ENCODE results near the gene DPYSL3.

The DPYSL3 gene

GRCh38 chr5:147512659-147513379 is 3.0 kb upstream of the DPYSL3 start:
- no peak for DNase-seq (ENCODE audit: low spot score)

- DNase-seq (ENCODE audit: low spot score): no peak
Observed at GRCh38 chr5:147510885-147511284, 1.0 kb upstream of the DPYSL3 start.

GRCh38 chr5:147509041-147509709 is 693 bp downstream of the DPYSL3 start:
- DNase-seq (ENCODE audit: low spot score): no peak

- DNase-seq (ENCODE audit: low spot score): no peak
Observed at GRCh38 chr5:147508711-147509040, 1.2 kb downstream of the DPYSL3 start.

- no peak for DNase-seq (ENCODE audit: low spot score)
Observed at GRCh38 chr5:147507480-147508126, 2.3 kb downstream of the DPYSL3 start.

GRCh38 chr5:147504535-147504934 is 5.3 kb downstream of the DPYSL3 start:
- DNase-seq (ENCODE audit: low spot score): no peak

- DNase-seq (ENCODE audit: low spot score): no peak
Observed at GRCh38 chr5:147504011-147504410, 5.9 kb downstream of the DPYSL3 start.

- no peak for DNase-seq (ENCODE audit: low spot score)
Observed at GRCh38 chr5:147490989-147491388, 18.9 kb downstream of the DPYSL3 start.

- no peak for DNase-seq (ENCODE audit: low spot score)
Observed at GRCh38 chr5:147487031-147487750, 22.7 kb downstream of the DPYSL3 start.

GRCh38 chr5:147485814-147486213 is 24.1 kb downstream of the DPYSL3 start:
- no peak for DNase-seq (ENCODE audit: low spot score)

GRCh38 chr5:147485046-147485445 is 24.8 kb downstream of the DPYSL3 start:
- no peak for DNase-seq (ENCODE audit: low spot score)

- no peak for DNase-seq (ENCODE audit: low spot score)
Observed at GRCh38 chr5:147484708-147485020, 25.2 kb downstream of the DPYSL3 start.

- DNase-seq (ENCODE audit: low spot score): no peak
Observed at GRCh38 chr5:147483961-147484707, 25.7 kb downstream of the DPYSL3 start.

GRCh38 chr5:147483188-147483790 is 26.6 kb downstream of the DPYSL3 start:
- no peak for DNase-seq (ENCODE audit: low spot score)

- DNase-seq (ENCODE audit: low spot score): no peak
Observed at GRCh38 chr5:147482706-147483180, 27.1 kb downstream of the DPYSL3 start.

GRCh38 chr5:147481874-147482705 is 27.8 kb downstream of the DPYSL3 start:
- peak; percentile 20 for DNase-seq (ENCODE audit: low spot score)

GRCh38 chr5:147481376-147481775 is 28.5 kb downstream of the DPYSL3 start:
- no peak for DNase-seq (ENCODE audit: low spot score)

GRCh38 chr5:147479949-147480348 is 29.9 kb downstream of the DPYSL3 start:
- DNase-seq (ENCODE audit: low spot score): no peak

- no peak for DNase-seq (ENCODE audit: low spot score)
Observed at GRCh38 chr5:147479444-147479843, 30.4 kb downstream of the DPYSL3 start.

- DNase-seq (ENCODE audit: low spot score): no peak
Observed at GRCh38 chr5:147474140-147474539, 35.7 kb downstream of the DPYSL3 start.
